HG03432 (cell line): ENCODE data around the gene NPPC.
"Not testable (repeated sequence)": the region's sequence is repeated elsewhere in the genome, so short reads cannot be mapped to it uniquely, and the experiment has no call there.

Experiments
- ATAC-seq: cut with Tn5 transposase; IDR thresholded peaks from one replicate; pipeline ENCODE4 v1.9.1; 2021; ENCODE audit warnings: mild to moderate bottlenecking, moderate library complexity; ENCODE audit not compliant: unreplicated experiment

NPPC gene, protein sequence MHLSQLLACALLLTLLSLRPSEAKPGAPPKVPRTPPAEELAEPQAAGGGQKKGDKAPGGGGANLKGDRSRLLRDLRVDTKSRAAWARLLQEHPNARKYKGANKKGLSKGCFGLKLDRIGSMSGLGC

GRCh38 chr2:231926180-231926741 is at the start of gene NPPC:
Gene NPPC, minus strand, starts transcription at chr2:231926396. Its CDS starts 147 bp downstream, at chr2:231926249.
- peak; percentile 79 for ATAC-seq

DNA sequence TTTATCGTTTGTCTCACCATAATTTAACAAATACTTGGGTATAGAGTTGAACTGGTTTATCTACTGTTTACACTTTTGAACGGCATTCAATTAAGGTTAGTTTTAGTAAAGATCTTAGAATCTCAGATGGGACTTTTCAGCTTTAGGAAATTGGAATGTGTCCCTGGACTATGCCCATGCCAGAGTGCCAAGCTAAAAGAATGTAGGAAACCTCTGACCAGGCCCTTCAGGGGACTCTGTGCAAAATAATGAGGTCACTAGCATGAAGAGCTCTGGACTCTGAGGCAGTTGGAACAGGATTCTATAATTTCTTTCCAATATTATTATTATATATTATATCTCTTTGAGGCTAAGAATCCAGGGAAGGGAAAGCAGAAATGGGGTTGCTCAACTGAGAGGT is 48.8 kb upstream of the NPPC start:
- no peak for ATAC-seq

DNA sequence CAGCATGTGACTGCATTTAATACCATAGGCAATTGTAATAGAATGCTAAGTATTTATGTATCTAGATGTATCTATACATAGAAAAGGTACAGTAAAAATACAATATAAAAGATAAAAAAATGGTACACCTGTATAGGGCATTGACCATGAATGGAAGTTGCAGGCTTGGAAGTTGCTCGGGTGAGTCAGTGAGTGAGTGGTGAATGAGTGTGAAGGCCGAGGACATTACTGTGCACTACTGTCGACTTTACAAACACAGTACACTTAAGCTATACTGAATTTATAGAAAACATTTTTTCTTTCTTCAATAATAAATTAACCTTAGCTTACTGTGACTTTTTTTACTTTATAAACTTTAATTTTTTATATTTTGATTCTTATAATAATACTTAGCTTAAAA is 44.3 kb upstream of the NPPC start:
- ATAC-seq = no peak

- no peak for ATAC-seq
These were observed 42.6 kb upstream of the NPPC start for GRCh38 chr2:231968820-231969219.

DNA sequence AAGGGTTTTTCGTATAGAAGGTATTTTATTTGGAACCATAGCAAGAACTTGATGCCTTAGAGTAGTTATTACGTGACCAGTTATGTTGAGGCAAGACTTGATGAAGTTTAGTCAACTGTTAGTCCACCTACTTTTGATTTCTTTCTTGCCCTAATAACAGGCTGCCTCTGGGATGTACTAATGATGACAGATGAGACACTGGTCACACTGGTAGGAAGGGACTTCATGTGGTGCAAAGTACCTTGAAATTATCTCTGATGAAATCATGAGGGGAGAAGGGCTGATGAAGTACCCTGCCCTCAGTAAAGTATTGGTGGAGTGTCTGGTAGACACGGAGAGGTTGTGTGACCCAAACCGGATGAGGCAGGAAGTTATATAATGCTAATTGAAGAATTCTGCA is 40.7 kb upstream of the NPPC start:
- no peak for ATAC-seq

DNA sequence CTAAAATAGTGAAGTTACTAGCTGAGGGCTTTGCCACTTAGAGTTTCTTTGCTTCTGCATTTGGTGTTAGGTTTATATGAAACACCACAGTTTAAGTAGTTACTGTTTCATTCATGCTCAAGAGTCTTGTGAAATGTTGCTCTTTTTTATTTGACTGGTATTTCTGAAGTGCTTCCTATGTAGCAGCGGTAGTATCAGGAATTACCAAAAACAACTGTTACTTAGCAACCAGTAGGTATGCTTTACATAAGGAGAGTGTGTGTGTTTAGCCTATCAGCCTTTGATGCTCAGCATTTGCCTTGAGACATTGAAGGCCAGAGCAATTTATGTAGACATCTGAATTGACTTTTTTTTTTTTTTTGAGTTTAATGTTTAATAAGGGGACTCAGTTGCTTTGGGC is 38.9 kb upstream of the NPPC start:
- no peak for ATAC-seq

GRCh38 chr2:231961349-231962166 is 35.4 kb upstream of the NPPC start, which contains the start of gene DIS3L2:
Gene DIS3L2, plus strand, starts transcription at chr2:231961713. Its CDS starts 53,215 bp downstream, at chr2:232014928.
- ATAC-seq = peak; percentile 97

GRCh38 chr2:231960810-231961348 is 34.7 kb upstream of the NPPC start:
- ATAC-seq = peak; percentile 22

- no peak for ATAC-seq
These were observed 31.9 kb upstream of the NPPC start for GRCh38 chr2:231957913-231958763.

DNA sequence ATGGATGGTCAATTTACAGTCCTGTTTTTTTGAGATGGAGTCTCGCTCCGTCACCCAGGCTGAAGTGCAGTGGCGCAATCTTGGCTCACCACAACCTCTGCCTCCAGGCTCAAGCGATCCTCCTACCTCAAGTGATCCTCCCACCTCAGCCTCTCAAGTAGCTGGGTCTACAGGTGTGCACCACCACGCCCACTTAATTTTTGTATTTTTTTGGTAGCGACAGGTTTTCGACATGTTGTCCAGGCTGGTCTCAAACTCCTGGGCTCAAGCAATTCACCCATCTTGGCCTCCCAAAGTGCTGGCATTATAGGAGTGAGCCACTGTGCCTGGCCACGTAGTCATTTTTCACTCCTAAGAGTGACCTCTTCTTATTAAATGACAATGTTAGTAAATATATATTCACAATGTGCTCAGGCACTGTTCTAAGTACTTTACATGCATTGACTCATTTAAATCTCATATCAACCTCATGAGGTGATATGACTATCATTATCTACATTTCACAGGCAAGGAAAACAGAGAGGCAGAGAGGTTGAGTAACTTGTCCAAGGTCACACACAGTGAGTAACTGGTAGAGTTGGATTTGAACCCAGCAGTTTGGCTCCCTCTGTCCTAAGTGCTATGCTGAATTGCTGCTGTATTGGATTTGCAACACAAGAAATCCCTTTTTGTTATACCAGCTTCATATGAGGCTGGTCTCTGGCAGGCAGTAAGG is 29.7 kb upstream of the NPPC start:
- ATAC-seq = no peak

DNA sequence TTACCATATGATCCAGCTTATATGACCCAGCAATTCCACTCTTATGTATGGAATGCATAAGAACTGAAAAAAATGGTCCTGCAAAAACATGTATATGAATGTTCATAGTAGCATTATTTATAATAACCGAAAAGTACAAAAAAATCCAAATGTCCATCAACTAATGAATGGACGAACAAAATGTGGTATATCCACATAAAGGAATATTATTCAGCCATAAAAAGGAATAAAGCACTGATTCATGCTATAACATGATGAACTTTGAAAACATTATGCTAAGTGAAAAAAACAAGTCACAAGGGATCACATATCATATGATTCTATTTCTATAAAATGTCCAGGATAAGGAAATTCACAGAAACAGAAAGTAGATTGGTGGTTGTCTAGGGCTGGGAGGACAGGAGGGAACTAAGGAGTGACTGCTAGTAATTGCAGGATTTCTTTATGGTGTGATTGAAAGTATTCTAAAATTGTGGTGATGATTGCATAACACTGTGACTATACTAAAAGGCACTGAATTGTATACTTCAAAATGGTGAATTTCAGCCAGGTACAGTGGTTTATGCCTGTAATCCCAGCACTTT is 25.3 kb upstream of the NPPC start:
- ATAC-seq = no peak

- no peak for ATAC-seq
These were observed 21.5 kb upstream of the NPPC start for GRCh38 chr2:231947694-231948093.

DNA sequence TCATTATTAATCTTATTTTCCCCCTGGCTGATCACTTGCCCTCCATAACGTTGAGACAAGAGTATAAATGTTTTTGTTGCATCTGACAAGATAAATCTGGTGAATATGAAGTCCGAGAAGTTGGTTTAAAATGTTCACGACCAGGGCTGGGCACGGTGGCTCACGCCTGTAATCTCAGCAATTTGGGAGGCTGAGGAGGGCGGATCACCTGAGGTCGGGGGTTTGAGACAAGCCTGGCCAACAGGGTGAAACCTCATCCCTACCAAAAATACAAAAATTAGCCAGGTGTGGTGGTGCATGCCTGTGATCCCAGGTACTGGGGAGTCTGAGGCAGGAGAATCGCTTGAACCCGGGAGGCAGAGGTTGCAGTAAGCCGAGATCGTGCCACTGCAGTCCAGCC is 20.9 kb upstream of the NPPC start:
- not testable (repeated sequence) for ATAC-seq

GRCh38 chr2:231946241-231946814 is 20.1 kb upstream of the NPPC start:
- ATAC-seq = no peak

DNA sequence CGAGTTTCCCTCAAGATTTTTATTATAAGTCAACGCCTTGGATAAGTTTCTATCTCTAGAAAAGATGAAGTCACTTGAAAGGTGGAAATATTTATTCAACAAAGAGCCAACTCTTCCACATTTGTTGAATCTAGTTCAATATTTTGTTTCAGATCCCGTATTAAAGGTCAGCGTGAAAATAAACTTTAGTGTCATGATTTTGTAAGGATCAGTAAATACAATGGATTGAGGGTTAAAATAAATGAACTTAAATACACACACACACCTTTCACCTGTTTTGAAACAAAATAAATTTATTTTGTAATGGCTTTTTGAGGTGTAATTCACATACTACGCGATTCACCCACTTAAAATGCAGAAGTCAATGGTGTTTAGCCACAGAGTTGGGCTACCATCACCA is 16.0 kb upstream of the NPPC start:
- no peak for ATAC-seq

GRCh38 chr2:231941673-231942072 is 15.5 kb upstream of the NPPC start:
- ATAC-seq = no peak

DNA sequence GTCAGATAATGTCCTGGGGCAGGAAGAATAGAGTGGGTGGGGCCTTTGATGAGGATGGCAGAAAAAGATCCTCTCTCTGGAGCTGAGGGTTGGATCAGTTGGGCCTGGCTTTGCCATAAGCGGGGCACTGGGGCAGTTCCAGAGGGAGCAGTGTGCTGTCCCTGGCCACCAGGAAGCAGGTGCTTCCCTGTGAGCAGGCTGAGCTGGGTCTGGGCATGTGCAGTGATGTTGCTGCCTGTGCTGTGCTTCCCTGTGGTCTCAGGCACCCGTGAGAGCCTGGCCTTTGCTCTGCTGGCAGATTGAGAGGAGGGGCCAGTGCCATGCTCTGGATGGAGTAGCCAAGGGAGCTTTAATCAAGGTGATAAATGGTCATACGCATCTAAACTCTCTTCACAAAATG is 14.6 kb upstream of the NPPC start:
- ATAC-seq = no peak

- no peak for ATAC-seq
These were observed 12.8 kb upstream of the NPPC start for GRCh38 chr2:231939022-231939421.

- no peak for ATAC-seq
These were observed 10.9 kb upstream of the NPPC start for GRCh38 chr2:231937057-231937456.

- ATAC-seq = no peak
These were observed 10.3 kb upstream of the NPPC start for GRCh38 chr2:231936491-231936890.
